Mesodermal cell (in vitro differentiated cells): ENCODE data around the gene KLHDC10.
"Not testable (repeated sequence)": the region's sequence is repeated elsewhere in the genome, so short reads cannot be mapped to it uniquely, and the experiment has no call there.

Experiments used
- H3K27ac ChIP-seq: 2 replicates; pipeline ENCODE4 v1.7.0; 2013; ENCODE audit warnings: mild to moderate bottlenecking, low read depth, low read length, moderate library complexity; ENCODE audit not compliant: severe bottlenecking
- H3K36me3 ChIP-seq: 2 replicates; pipeline ENCODE4 v1.7.1; 2013; ENCODE audit warnings: mild to moderate bottlenecking, low read length, moderate library complexity; ENCODE audit not compliant: control insufficient read depth, insufficient read depth
- H3K4me1 ChIP-seq: one replicate; pipeline ENCODE4 v1.7.1; 2013; ENCODE audit warnings: mild to moderate bottlenecking, low read length; ENCODE audit not compliant: insufficient read depth, control insufficient read depth, poor library complexity, severe bottlenecking
- H3K4me3 ChIP-seq: 2 replicates; pipeline ENCODE4 v1.7.0; 2013; ENCODE audit warnings: low read length, control low read depth, mild to moderate bottlenecking; ENCODE audit not compliant: insufficient read depth, poor library complexity, severe bottlenecking; ENCODE audit errors: extremely low read depth
- H3K9me3 ChIP-seq: 2 replicates; pipeline ENCODE4 v1.7.1; 2013; ENCODE audit warnings: mild to moderate bottlenecking, low read length, moderate library complexity; ENCODE audit not compliant: control insufficient read depth
- WGBS, 2 experiments: methylation state at CpG; one replicate each; pipeline ENCODE4 v1.1.5; 2013; ENCODE audit warnings: missing lambda C conversion rate in 2 of 2; ENCODE audit not compliant: insufficient coverage in 2 of 2; 5-methylcytosine and 5-hydroxymethylcytosine counted together

KLHDC10 gene

DNA sequence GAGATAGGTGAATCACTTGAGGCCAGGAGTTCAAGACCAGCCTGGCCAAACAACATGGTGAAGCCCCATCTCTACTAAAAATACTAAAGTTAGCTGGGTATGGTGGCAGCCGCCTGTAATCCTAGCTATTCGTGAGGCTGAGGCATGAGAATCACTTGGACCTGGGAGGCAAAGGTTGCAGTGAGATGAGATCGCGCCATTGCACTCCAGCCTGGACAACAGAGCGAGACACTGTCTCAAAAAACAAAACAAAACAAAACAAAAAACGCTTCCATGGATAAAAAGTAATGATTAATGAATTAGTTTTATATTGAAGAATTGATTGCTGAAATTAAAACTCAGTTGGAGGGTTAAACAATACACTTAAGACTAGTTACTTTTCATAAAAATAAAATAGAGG is 32.3 kb downstream of the KLHDC10 start:
- H3K4me3 ChIP-seq = no peak overlapping the region
- H3K27ac ChIP-seq = no peak overlapping the region
- no peaks in the 10 kb centered on the region for H3K9me3 ChIP-seq
- H3K36me3 ChIP-seq = no peaks in the 10 kb centered on the region
- no peaks in the 10 kb centered on the region for H3K4me1 ChIP-seq
- 100% methylated on average over 1 to 2 of the region's 6 CpGs for WGBS, 2 experiments

DNA sequence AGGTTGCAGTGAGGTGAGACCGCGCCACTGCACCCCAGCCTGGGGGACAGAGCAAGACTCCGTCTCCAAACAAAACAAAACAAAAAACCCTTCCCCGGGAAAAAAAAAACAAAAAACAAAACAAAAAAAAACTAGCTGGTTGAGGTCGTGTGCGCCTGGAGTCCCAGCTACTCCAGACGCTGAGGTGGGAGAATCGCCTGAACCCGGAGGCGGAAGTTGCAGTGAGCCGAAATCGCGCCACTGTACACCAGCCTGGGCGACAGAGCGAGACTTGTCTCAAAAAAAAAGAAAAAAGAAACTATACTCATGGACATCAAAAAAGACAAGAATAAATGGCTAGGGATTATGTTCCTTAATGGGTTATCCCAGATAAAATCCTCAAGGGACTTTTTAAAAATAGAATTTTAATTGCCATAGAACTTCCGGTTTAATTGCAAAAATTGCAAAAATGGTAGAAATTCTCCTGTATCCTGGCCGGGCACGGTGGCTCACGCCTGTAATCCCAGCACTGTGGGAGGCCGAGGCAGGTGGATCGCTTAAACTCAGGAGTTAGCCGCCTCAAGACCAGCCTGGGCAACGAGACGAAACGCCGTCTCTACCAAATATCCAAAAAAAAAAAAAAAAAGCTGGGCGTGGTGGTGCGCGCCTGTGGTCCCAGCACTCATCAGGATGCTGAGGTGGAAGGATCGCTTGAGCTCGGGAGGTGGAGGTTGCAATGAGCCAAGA is 37.8 kb downstream of the KLHDC10 start:
- Histone ChIP-seq H3K4me3 (no peak overlapping the region), H3K36me3 (peaks cover 6% of the 10 kb centered on the region), H3K9me3 (peaks cover 5% of the 10 kb centered on the region), H3K27ac (no peak overlapping the region), H3K4me1 (no peaks in the 10 kb centered on the region)
- 95% methylated on average over 8 to 14 of the region's 31 CpGs for WGBS, 2 experiments

DNA sequence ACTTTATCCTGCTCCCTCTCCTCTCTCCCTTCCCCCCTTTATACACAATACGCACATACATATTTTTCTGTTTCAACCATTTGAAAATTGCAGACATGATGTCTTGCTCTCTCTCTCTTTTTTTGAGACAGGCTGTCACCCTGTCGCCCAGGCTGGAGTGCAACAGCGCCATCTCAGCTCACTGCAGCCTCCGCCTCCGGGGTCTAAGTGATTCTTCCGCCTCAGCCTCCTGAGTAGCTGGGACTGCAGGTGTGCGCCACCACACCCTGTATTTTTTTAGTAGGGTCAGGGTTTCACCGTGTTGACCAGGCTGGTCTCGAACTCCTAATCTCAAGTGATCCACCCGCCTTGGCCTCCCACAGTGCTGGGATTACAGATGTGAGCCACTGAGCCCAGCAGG is 38.5 kb downstream of the KLHDC10 start:
- H3K36me3 ChIP-seq = peaks cover 6% of the 10 kb centered on the region
- H3K4me1 ChIP-seq = no peaks in the 10 kb centered on the region
- peaks cover 5% of the 10 kb centered on the region for H3K9me3 ChIP-seq
- 88 to 97% methylated on average over 9 of the region's 10 CpGs for WGBS, 2 experiments
- H3K27ac ChIP-seq = no peak overlapping the region
- no peak overlapping the region for H3K4me3 ChIP-seq

DNA sequence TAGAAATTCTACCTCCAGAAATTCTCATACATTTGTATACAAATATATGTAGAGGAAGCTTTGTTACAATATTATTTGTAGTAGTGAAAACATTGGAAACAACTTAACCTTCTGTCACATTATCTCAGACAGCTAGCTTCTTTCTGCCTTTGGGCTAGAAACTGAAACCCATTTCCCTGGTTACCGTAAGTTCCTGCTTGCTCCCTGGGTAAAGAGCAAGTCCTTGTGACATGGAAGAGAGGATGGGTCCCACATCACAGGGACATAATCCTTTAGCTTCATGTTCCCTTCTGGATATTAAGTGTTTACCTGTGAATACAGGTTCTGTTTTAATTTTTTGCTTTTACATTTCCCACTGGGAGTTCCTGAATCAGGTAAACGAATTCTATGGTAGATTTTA is 41.8 kb downstream of the KLHDC10 start:
- Histone ChIP-seq H3K4me1 (no peaks in the 10 kb centered on the region), H3K27ac (no peak overlapping the region), H3K36me3 (peaks cover 6% of the 10 kb centered on the region), H3K4me3 (no peak overlapping the region), H3K9me3 (peaks cover 5% of the 10 kb centered on the region)
- 80% methylated on average over 1 of the region's 2 CpGs; no CpG with 5 or more reads in 1 of the 2 experiments for WGBS, 2 experiments

DNA sequence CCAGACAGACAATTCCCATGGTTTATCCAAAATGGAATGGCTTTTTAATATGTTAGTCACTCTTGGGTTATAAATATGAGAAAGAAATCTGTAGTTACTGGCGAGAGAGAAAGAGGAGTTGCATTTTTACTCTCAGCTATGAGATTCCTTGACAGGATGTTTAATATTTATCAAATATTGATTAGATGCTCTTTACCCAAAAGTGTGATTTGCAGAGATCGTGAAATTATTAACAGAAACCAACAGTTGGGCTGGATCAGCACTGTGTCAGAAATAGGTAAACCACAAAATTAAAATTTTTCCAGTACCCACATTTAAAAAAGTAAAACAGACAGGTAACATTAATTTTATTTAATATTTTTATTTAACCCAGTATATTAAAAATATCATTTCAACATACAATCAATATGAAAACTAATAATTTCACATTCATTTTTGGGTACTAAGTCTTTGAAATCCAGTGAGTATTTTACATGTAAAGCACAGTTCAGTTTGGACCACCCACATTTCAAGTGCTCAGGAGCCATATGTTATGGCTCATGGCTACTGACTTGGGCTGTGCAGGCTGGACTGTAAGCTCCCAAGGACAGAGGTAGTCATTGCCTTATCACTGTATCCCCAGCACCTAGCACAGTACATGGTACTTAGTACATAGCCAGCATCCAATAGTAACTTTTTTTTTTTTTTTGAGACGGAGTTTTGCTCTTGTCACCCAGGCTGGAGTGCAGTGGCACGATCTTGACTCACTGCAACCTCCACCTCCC is 42.5 kb downstream of the KLHDC10 start:
- no CpG with 5 or more reads among the region's 4 CpGs for WGBS, 2 experiments
- Histone ChIP-seq H3K4me1 (no peaks in the 10 kb centered on the region), H3K27ac (no peak overlapping the region), H3K4me3 (no peak overlapping the region), H3K9me3 (peaks cover 5% of the 10 kb centered on the region), H3K36me3 (peaks cover 6% of the 10 kb centered on the region)

DNA sequence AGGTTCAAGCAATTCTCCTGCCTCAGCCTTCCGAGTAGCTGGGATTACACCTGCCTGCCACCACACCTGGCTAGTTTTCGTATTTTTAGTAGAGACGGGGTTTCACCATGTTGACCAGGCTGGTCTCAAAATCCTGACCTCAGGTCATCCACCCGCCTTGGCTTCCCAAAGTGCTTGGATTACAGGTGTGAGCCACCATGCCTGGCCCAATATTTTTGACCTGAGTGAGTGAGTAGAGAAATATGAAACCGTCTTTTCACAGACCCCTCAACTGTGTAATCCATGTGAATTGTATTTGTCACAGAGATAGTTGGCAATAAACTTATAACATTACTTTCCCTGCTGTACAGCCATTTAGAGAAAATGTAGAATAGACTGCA is 43.1 kb downstream of the KLHDC10 start:
- WGBS, 2 experiments = 89 to 92% methylated on average over 4 of the region's 5 CpGs
- H3K27ac ChIP-seq, H3K9me3 ChIP-seq, H3K4me1 ChIP-seq, H3K36me3 ChIP-seq, H3K4me3 ChIP-seq: not testable (repeated sequence)

DNA sequence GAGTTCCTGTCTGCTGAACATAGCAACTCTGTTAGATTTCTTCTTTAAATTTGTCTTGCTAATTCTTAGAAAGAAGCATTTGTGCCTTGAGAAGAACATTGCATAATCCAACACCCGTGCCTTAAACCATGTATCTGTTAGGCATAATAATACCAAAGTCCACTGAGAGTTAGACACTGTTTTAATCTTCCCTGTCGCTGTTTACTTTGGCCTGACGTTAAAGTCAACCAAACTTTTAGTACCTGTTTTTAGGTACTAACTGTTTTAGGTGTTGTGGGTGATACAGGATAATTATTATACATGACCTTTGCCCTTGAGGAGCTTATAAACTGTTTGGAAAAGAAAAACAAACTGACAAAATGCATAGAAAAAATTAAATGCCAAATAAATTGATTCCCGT is 43.6 kb downstream of the KLHDC10 start:
- Histone ChIP-seq H3K4me1 (no peaks in the 10 kb centered on the region), H3K4me3 (no peak overlapping the region), H3K27ac (no peak overlapping the region), H3K36me3 (peaks cover 4% of the 10 kb centered on the region), H3K9me3 (peaks cover 5% of the 10 kb centered on the region)
- WGBS, 2 experiments = 100% methylated on average over 3 of the region's 4 CpGs; no CpG with 5 or more reads in 1 of the 2 experiments

DNA sequence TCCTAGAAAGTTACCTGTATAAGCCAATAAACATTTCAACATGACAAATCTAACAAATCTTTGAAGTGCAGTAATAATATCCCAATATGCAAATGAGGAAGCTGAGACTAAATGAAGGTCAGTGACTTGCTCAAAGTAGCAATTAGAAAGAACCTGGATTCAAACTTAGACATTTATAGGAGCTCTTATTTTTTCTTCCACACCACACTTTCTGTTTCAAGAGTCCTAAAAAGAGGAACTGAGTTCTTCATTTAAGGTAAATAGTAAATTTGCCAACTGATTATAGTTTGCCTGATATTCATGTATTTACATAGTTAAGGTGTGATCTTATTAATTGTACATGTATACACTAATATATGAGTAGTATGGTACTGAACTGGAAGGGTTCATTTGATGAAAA is 44.0 kb downstream of the KLHDC10 start:
- no peak overlapping the region for H3K4me3 ChIP-seq
- H3K36me3 ChIP-seq = no peaks in the 10 kb centered on the region
- no peaks in the 10 kb centered on the region for H3K4me1 ChIP-seq
- H3K9me3 ChIP-seq = peaks cover 5% of the 10 kb centered on the region
- no peak overlapping the region for H3K27ac ChIP-seq

DNA sequence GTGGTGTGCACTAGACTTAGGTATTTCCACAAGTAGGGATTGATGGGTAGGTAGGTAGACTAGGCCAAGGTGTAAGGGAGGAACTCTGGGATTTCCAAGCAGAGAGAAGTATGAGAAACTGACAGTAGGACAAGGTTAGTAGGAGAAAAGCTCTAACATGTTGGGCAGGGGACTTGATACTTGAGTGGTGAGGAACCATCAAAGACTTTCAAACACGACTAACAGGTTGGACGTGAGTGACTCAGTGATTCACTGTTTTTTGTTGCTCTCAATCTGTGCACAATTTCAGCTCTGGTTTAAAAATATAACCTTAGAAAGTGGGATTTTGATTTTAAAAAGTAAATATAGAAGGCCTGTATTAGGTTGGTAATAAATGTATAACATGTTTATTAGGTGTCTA is 44.4 kb downstream of the KLHDC10 start:
- WGBS, 2 experiments = 95 to 100% methylated on average over 2 of the region's 2 CpGs
- Histone ChIP-seq H3K9me3 (peaks cover 5% of the 10 kb centered on the region), H3K4me1 (no peaks in the 10 kb centered on the region), H3K4me3 (no peak overlapping the region), H3K36me3 (no peaks in the 10 kb centered on the region), H3K27ac (no peak overlapping the region)

DNA sequence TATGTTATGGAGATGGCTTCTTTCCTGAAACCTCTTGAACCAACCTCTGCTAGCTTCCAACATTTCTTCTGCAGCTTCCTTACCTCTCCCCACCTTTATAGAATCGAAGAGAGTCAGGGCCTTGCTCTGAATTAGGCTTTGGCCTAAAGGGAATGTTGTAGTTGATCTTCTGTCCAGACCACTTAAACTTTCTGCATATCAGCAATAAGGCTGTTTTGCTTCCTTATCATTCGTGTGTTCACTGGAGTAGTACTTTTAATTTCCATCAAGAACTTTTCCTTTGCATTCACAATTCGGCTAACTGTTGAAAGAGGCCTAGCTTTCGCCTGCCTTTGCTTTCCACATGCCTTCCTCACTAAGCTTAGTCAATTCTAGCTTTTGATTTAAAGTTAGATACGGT is 48.0 kb downstream of the KLHDC10 start:
- Histone ChIP-seq H3K36me3 (peaks cover 29% of the 10 kb centered on the region), H3K4me1 (no peaks in the 10 kb centered on the region), H3K9me3 (no peaks in the 10 kb centered on the region), H3K27ac (no peak overlapping the region), H3K4me3 (no peak overlapping the region)
- 79 to 95% methylated on average over 2 to 3 of the region's 5 CpGs for WGBS, 2 experiments

DNA sequence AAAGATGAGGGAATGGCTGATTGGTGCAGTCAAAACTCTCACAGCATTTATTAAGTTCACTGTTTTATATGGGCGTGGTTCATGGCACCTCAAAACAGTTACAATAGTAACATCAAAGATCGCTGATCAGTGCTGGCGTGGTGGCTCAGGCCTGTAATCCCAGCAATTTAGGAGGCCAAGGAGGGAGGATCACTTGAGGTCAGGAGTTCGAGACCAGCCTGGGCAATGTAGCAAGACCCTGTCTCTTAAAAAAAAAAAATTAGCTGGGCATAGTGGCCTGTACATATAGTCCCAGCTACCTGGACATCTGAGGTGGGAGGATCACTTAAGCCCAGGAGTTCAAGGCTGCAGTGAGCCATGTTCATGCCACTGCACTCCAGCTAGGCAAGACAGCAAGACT is 48.5 kb downstream of the KLHDC10 start:
- peaks cover 33% of the 10 kb centered on the region for H3K36me3 ChIP-seq
- H3K27ac ChIP-seq = no peak overlapping the region
- no peaks in the 10 kb centered on the region for H3K4me1 ChIP-seq
- no peaks in the 10 kb centered on the region for H3K9me3 ChIP-seq
- no peak overlapping the region for H3K4me3 ChIP-seq
- 94 to 95% methylated on average over 3 of the region's 4 CpGs for WGBS, 2 experiments
